ENCODE data around the gene PITPNM2. TPM values are rescaled to one million over a fixed set of nuclear protein-coding genes. Genes with fewer than 3 reads are reported as not detected.

Gene PITPNM2
- total RNA-seq, 1 experiment from 2014 or later: 15.2 TPM

DNA sequence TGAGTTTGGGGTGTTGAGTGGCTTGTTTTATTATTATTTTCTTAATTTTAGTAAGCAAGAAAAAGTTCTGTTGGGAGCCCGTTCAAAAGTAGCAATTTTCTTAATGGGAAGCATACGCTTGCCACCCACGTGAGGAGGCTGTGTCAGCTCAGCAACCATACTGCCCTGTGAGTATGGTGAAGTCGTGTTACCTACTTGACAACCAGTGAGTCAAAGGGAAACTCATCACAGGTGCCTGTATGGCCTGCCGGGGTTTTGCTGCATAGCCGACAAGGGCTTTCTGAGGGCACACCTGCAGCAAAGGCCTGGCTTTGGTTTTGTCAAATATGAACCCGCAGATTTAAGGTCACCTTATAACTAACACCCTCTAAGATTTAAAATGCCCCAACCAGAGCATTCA is 31.1 kb downstream of the PITPNM2 start (continued):
- TF ChIP-seq ZNF274 (IDR thresholded peaks at IDR 0.05; ENCODE audit: low read depth, low read length) (no peak), JUND (IDR thresholded peaks at IDR 0.05) (no peak), ZFX (IDR thresholded peaks at IDR 0.05) (no peak)
- TF ChIP-seq, protein P1, sequence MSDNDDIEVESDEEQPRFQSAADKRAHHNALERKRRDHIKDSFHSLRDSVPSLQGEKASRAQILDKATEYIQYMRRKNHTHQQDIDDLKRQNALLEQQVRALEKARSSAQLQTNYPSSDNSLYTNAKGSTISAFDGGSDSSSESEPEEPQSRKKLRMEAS (IDR thresholded peaks at IDR 0.05): no peak

- ChIA-PET RAD21 (ENCODE audit: low non-redundant PET in 1 of 2, low total read pairs in 2 of 2, uncharacterized antibody in 2 of 2, unreplicated experiment in 2 of 2) (no interaction called here), POLR2A (no interaction called here), CTCF (interaction anchor here (0.8 kb wide), 1 partner anchor 10 kb away, joined by 3 read pairs; no protein-coding TSS in a partner anchor)
- Histone ChIP-seq H3K4me1 (ENCODE audit: control insufficient read depth in 1 of 2, insufficient read depth in 2 of 2, low read length in 2 of 2) (no peaks in the 10 kb centered on the region; a peak in 1 of 4 replicates), H3K4me3 (replicated peaks in 1 of 2; ENCODE audit: low read depth in 1 of 2, low read length in 2 of 2) (no peak overlapping the region), H3K9me2 (ENCODE audit: insufficient read depth) (no peaks in the 10 kb centered on the region), H4K20me1 (ENCODE audit: insufficient read depth) (no peaks in the 10 kb centered on the region), H3K4me2 (ENCODE audit: low read length) (no peak overlapping the region), H2AFZ (ENCODE audit: low read depth, low read length, poor library complexity, severe bottlenecking) (no peak overlapping the region), H3K79me2 (ENCODE audit: insufficient read depth, low read length) (peaks cover 4% of the 10 kb centered on the region; the same call in 1 of the 2 replicates), H3K9ac (ENCODE audit: low read length) (no peak overlapping the region), H3K27ac (ENCODE audit: low read depth, low read length) (no peak overlapping the region), H3K9me3 (ENCODE audit: control insufficient read depth in 1 of 2, insufficient read depth in 1 of 2, low read depth in 1 of 2, low read length in 2 of 2) (no peaks in the 10 kb centered on the region), H3K27me3 (ENCODE audit: insufficient read depth, low read length) (no peaks in the 10 kb centered on the region), H3K36me3 (ENCODE audit: control insufficient read depth in 1 of 2, insufficient read depth in 2 of 2, low read length in 2 of 2) (no peaks in the 10 kb centered on the region)
- intact Hi-C loops (cut with micrococcal nuclease): no loop called here
- no TSS peak for BruUV-seq (replicated peaks)
- TF ChIP-seq EZH2 (IDR thresholded peaks at IDR 0.05) (no peak), FOSL1 (IDR thresholded peaks at IDR 0.05; ENCODE audit: low read depth) (no peak), SRF (IDR thresholded peaks at IDR 0.05; ENCODE audit: low read depth) (no peak), POLR2AphosphoS5 (IDR thresholded peaks at IDR 0.05; ENCODE audit: low read depth, low read length) (no peak), ZFX (IDR thresholded peaks at IDR 0.05) (no peak), EGR1 (IDR thresholded peaks at IDR 0.05; ENCODE audit: low read depth) (no peak), EZH2phosphoT487 (IDR thresholded peaks at IDR 0.05; ENCODE audit: borderline replicate concordance) (no peak), TCF7L2 (IDR thresholded peaks at IDR 0.05; ENCODE audit: borderline replicate concordance, extremely low read depth, insufficient read depth, insufficient read length) (no peak), SP1 (IDR thresholded peaks at IDR 0.05; ENCODE audit: low read depth) (no peak), ELF1 (IDR thresholded peaks at IDR 0.05; ENCODE audit: borderline replicate concordance, low read depth) (no peak), JUND (IDR thresholded peaks at IDR 0.05) (no peak), POLR2A (IDR thresholded peaks at IDR 0.05; ENCODE audit: borderline replicate concordance, extremely low read depth, insufficient read depth, insufficient read length) (no peak), REST (IDR thresholded peaks at IDR 0.05; ENCODE audit: low read depth) (no peak)
- TF ChIP-seq, protein P1 (IDR thresholded peaks at IDR 0.05): no peak
- TF ChIP-seq, protein P2, sequence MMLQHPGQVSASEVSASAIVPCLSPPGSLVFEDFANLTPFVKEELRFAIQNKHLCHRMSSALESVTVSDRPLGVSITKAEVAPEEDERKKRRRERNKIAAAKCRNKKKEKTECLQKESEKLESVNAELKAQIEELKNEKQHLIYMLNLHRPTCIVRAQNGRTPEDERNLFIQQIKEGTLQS (IDR thresholded peaks at IDR 0.05): no peak
- DNase-seq (ENCODE audit: low read depth, low spot score) (no peak), ATAC-seq (no peak)
Measured at GRCh38 chr12:123118497-123118896, 32.4 kb downstream of the PITPNM2 start.

Data from HCT116 (cell line).